PC-9 (cell line): ENCODE results near the gene SKI. TPM values are rescaled to one million over a fixed set of nuclear protein-coding genes. Genes with fewer than 3 reads are reported as not detected.

Experiments
- BruUV-seq: library from RNA; stranded (reverse); fragments of 400-500 nt; replicated peaks from 2 replicates; lab custom pipeline; 2021; lab: Mats Ljungman, UMichigan
- CTCF ChIA-PET: fragments of 300-600 bp; sonication (Branson Sonifier 250); formaldehyde crosslinking; loops from one replicate; lab custom pipeline; 2022; ENCODE audit warnings: antibody characterized with exemption; lab: Charles Lee
- POLR2A ChIA-PET: fragments of 300-600 bp; sonication (Branson Sonifier 250); formaldehyde crosslinking; loops from one replicate; lab custom pipeline; 2022; ENCODE audit warnings: antibody characterized with exemption; ENCODE audit not compliant: unreplicated experiment; lab: Charles Lee
- DNase-seq, 2 experiments: peaks; one replicate each; pipeline versions ENCODE4 v3.0.0 to v3.0.0-alpha.2; 2015 to 2022; ENCODE audit warnings: mixed read lengths in 1 of 2
- H2AFZ ChIP-seq: fragments of 200-600 bp; sonication (generic); 2 replicates; pipeline ENCODE4 v1.8.1; 2017; ENCODE audit warnings: antibody characterized with exemption
- H3F3A ChIP-seq: fragments of 200-600 bp; sonication (generic); 2 replicates; pipeline ENCODE4 v1.8.1; 2017; ENCODE audit warnings: antibody characterized with exemption, mild to moderate bottlenecking, low read depth; ENCODE audit not compliant: insufficient read depth
- H3K27ac ChIP-seq: fragments of 200-600 bp; sonication (generic); 2 replicates; pipeline ENCODE4 v1.6.1; 2016; ENCODE audit warnings: mixed run types
- H3K27me3 ChIP-seq: fragments of 200-600 bp; sonication (generic); 2 replicates; pipeline ENCODE4 v1.6.1; 2016; ENCODE audit warnings: low read depth, mixed run types; ENCODE audit not compliant: insufficient read depth
- H3K36me3 ChIP-seq: fragments of 200-600 bp; sonication (generic); 2 replicates; pipeline ENCODE4 v1.6.1; 2016; ENCODE audit warnings: low read depth, mixed run types
- H3K4me1 ChIP-seq: fragments of 200-600 bp; sonication (generic); replicated peaks from 2 replicates; pipeline ENCODE4 v1.6.1; 2016; ENCODE audit warnings: mixed run types; ENCODE audit not compliant: insufficient read depth
- H3K4me2 ChIP-seq: fragments of 200-600 bp; sonication (generic); 2 replicates; pipeline ENCODE4 v1.6.1; 2017; ENCODE audit warnings: mixed run types
- H3K4me3 ChIP-seq: fragments of 200-600 bp; sonication (generic); 2 replicates; pipeline ENCODE4 v1.6.1; 2016; ENCODE audit warnings: mixed run types
- H3K79me2 ChIP-seq: fragments of 200-600 bp; sonication (generic); 2 replicates; pipeline ENCODE4 v1.6.1; 2017; ENCODE audit warnings: low read depth, mixed run types
- H3K9me2 ChIP-seq: fragments of 200-600 bp; sonication (generic); 2 replicates; pipeline ENCODE4 v1.8.1; 2017; ENCODE audit warnings: mild to moderate bottlenecking; ENCODE audit not compliant: insufficient read depth
- H3K9me3 ChIP-seq: fragments of 200-600 bp; sonication (generic); 2 replicates; pipeline ENCODE4 v1.8.1; 2016; ENCODE audit warnings: low read depth; ENCODE audit not compliant: insufficient read depth
- H4K20me1 ChIP-seq: fragments of 200-600 bp; sonication (generic); 2 replicates; pipeline ENCODE4 v1.8.1; 2017; ENCODE audit not compliant: insufficient read depth
- EZH2 ChIP-seq: fragments of 200-600 bp; sonication (generic); IDR thresholded peaks from 2 replicates; pipeline ENCODE4 v1.8.0; 2017; ENCODE audit warnings: antibody characterized with exemption, low read depth
- intact Hi-C: fragments of 100-400 bp; cut with micrococcal nuclease; formaldehyde crosslinking; loops from one replicate; pipeline ENCODE4 v1.10.0; 2022; ENCODE audit not compliant: unreplicated experiment
- total RNA-seq: library from RNA; stranded (reverse); gene quantifications from 2 replicates; pipeline ENCODE4 v1.2.3, GENCODE V29; 2021
- TF ChIP-seq, protein P1 (sequence below): fragments of 200-600 bp; sonication (generic); conservative IDR thresholded peaks from 2 replicates; pipeline ENCODE4 v1.6.1; 2017; ENCODE audit warnings: mixed run types, antibody characterized with exemption, mild to moderate bottlenecking, moderate library complexity

SKI gene
- total RNA-seq, 1 experiment from 2014 or later: 36.2 TPM

DNA sequence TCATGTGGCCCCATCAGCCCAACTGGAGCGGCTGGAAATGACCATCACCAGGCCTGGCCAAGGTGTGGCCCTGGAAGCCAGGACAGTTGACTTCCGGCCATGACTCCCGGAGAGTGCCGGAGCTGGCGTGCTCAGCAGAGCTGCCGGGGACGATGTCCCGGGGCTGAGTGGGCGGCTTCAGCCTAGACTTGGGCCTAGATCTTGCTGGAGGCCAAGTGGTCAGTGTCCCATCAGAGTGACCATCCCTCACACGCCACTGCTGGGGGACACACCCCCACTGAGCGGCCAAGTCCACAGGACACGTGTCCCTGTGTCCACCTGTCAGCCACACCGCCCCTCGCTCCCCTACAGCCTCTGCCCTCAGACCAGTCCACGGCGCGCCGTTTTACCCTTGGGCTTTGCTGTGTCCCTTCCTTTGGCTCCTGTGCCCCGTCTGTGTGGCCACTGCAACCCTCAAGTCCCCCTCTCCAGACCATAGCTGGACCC lies 37.6 kb upstream of the SKI start:
- intact Hi-C loops: loop anchor here (10.0 kb wide), 1 partner anchor 1234 kb away; no protein-coding TSS in a partner anchor
- H3K4me2 ChIP-seq: peak overlapping the region; percentile 76; the same call in 1 of the 2 replicates
- H3F3A ChIP-seq: peaks cover 5% of the 10 kb centered on the region
- no peaks in the 10 kb centered on the region for H3K79me2 ChIP-seq
- ChIA-PET POLR2A (no interaction called here), CTCF (no interaction called here)
- H3K27me3 ChIP-seq: no peaks in the 10 kb centered on the region
- TF ChIP-seq, protein P1, sequence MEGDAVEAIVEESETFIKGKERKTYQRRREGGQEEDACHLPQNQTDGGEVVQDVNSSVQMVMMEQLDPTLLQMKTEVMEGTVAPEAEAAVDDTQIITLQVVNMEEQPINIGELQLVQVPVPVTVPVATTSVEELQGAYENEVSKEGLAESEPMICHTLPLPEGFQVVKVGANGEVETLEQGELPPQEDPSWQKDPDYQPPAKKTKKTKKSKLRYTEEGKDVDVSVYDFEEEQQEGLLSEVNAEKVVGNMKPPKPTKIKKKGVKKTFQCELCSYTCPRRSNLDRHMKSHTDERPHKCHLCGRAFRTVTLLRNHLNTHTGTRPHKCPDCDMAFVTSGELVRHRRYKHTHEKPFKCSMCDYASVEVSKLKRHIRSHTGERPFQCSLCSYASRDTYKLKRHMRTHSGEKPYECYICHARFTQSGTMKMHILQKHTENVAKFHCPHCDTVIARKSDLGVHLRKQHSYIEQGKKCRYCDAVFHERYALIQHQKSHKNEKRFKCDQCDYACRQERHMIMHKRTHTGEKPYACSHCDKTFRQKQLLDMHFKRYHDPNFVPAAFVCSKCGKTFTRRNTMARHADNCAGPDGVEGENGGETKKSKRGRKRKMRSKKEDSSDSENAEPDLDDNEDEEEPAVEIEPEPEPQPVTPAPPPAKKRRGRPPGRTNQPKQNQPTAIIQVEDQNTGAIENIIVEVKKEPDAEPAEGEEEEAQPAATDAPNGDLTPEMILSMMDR: no peak
- TF ChIP-seq EZH2: no peak
- H2AFZ ChIP-seq: no peak overlapping the region
- no peak for DNase-seq
- no TSS peak for BruUV-seq
- H3K36me3 ChIP-seq: no peaks in the 10 kb centered on the region
- H3K4me3 ChIP-seq: no peak overlapping the region
- no peaks in the 10 kb centered on the region for H3K9me2 ChIP-seq
- H3K27ac ChIP-seq: no peak overlapping the region
- H4K20me1 ChIP-seq: no peaks in the 10 kb centered on the region; the same call in 1 of the 2 replicates
- H3K4me1 ChIP-seq: peaks cover 4% of the 10 kb centered on the region; the same call in 1 of the 2 replicates
- no peaks in the 10 kb centered on the region for H3K9me3 ChIP-seq

DNA sequence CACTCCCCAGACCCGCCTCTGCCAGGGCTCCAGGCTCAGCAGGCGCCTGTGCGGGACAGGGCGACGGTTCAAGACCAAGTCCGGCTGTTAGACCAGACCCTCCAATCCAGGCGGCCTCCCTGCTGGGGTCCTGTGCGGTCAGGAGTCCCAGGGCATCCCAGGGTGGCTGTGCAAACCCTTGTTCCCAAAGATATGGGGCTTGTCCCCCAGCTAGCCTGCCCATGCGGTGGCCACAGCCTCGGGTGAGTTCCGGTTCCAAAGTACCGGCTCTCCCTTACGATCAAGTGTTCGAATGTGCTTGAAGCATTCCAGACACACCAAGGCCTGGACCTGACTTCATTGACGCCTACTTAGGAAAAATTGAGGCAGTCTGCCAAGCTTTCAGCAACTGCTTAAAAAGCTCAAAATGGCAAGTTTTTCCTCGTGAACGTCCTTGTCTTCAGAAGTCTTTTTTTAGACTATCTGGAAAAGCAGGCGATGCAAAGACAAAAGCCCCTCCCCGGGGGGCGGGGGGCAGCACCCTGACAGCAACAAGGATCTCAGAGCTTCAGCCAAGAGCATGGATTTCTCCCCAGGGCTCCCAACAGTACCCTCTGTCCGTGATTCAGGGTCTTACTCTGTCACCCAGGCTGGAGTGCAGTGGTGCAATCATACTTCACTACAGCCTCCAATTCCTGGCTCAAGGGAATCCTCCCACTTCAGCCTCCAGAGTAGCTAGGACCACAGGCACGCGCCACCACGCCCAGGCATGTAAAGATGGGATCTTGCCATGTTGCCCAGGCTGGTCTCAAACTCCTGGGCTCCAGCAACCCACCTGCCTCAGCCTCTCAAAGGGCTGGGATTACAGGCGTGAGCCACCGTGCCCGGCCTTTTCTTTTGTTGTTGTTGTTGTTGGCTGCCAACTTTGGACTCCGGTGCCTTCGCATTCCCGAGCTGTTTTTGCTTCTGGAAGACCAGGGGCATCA lies 35.8 kb upstream of the SKI start:
- ChIA-PET CTCF (no interaction called here), POLR2A (interaction anchor here (0.7 kb wide), 1 partner anchor 57 kb away, joined by 5 read pairs; no protein-coding TSS in a partner anchor)
- H4K20me1 ChIP-seq: no peaks in the 10 kb centered on the region
- H3K27me3 ChIP-seq: no peaks in the 10 kb centered on the region
- no peak overlapping the region for H3K4me2 ChIP-seq
- no TSS peak for BruUV-seq
- no peak overlapping the region for H2AFZ ChIP-seq
- DNase-seq: no peak
- H3K79me2 ChIP-seq: no peaks in the 10 kb centered on the region
- intact Hi-C loops: loop anchor here (10.0 kb wide), 1 partner anchor 1232 kb away; no protein-coding TSS in a partner anchor
- H3K9me2 ChIP-seq: no peaks in the 10 kb centered on the region
- H3K36me3 ChIP-seq: no peaks in the 10 kb centered on the region
- H3K4me3 ChIP-seq: no peak overlapping the region
- peaks cover 5% of the 10 kb centered on the region for H3F3A ChIP-seq
- no peak overlapping the region for H3K27ac ChIP-seq
- no peaks in the 10 kb centered on the region for H3K9me3 ChIP-seq
- H3K4me1 ChIP-seq: peaks cover 4% of the 10 kb centered on the region; the same call in 1 of the 2 replicates
- TF ChIP-seq EZH2: no peak
- TF ChIP-seq, protein P1: no peak

DNA sequence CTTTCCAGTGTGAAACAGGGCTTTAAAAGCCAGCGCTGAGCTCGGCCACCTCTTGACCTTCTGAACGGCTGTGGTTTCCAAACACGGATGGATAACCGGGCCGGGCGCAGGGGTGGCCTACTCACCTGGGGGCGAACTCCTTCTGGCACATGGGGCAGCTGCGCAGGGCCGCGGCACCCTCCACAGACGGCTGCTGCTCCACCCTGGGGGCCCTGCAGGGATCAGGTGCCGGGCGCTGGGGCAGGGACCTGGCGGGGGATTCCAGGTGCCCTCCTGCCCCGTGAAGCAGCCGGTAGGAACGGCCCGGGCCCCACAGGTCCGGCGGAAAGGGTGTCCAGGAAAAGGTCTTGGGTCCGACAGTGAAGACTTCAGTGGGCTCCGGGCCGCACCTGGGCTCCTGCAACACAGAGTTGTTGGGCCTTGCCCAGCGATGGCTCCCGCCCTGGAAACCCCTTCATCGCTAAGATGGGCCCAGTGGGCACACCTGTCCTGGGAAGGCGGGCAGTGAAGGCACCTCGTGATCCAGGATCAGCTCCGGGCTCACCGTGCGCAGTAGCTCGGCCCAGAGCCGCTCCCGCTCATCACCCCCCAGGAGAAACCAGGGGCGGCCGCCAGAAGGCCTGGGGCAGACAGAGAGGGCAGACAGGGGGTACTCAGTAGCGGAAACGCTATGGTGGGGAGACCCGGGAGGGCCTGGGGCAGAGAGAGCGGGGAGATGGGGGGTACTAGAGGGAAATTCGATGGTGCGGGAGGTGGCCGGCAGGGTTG lies 34.4 kb upstream of the SKI start:
- DNase-seq: no peak
- ChIA-PET CTCF (interaction anchor here (0.7 kb wide), 1 partner anchor 19 kb away, joined by 6 read pairs; no protein-coding TSS in a partner anchor), POLR2A (no interaction called here)
- TF ChIP-seq, protein P1: no peak
- TF ChIP-seq EZH2: no peak
- TSS peak; percentile 48 for BruUV-seq
- no peaks in the 10 kb centered on the region for H4K20me1 ChIP-seq
- peaks cover 5% of the 10 kb centered on the region for H3F3A ChIP-seq
- H3K36me3 ChIP-seq: no peaks in the 10 kb centered on the region
- peak overlapping the region; percentile 74 for H3K4me2 ChIP-seq
- peaks cover 4% of the 10 kb centered on the region; the same call in 1 of the 2 replicates for H3K4me1 ChIP-seq
- H3K27me3 ChIP-seq: no peaks in the 10 kb centered on the region
- intact Hi-C loops: loop anchor here (10.0 kb wide), 1 partner anchor 1231 kb away; no protein-coding TSS in a partner anchor
- no peaks in the 10 kb centered on the region for H3K9me2 ChIP-seq
- no peak overlapping the region for H3K27ac ChIP-seq
- H3K4me3 ChIP-seq: peak overlapping the region; percentile 48; the same call in 1 of the 2 replicates
- H2AFZ ChIP-seq: no peak overlapping the region
- no peaks in the 10 kb centered on the region for H3K9me3 ChIP-seq
- no peaks in the 10 kb centered on the region for H3K79me2 ChIP-seq
